ENCODE measurements around the gene BDKRB2. TPM values are rescaled to one million over a fixed set of nuclear protein-coding genes. Genes with fewer than 3 reads are reported as not detected.

The BDKRB2 gene
- total RNA-seq, 1 donor from 2014 or later: 7.9 TPM

DNA sequence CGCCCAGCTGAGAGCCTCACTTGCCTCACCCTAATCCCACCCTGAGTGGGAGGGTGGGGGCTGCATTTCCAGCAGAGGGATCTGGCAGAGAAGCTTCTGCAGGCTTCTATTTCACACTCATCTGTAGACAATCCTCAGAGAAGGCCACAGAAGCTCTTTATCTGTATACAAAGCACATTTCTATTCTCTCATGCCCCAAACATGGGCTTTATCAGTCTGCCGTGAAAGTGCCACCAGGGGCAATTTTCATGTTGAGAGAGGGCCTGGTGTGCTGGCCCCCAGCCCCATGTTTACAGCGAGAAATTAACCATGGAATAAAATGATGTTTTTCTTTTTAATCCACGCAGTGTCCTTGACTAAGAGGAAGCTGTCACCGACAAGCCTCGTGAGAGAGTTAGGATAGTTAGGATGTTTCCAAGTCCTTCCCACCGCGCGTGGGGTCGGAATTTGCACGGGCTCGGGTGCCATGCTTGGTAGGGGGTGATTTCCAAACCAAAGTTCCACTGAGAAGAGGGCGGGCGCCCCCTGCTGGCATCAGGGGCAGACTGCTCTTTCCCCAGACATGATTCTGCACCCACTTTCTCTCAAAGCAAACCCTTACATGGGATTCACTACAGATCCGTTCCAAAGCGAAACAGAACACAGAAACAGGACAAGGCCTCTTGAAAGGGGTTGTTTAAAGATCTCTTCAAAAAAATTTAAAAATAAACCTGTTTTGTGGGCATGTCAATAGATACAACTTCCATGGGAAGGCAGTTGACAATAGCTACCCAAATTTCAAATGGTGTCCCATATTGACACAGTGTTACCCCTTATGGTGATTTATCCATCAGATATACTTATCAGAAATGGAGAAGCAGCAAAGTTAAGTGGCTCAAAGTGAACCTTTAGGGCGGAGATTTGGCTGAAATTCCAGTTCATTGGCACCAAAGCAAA is 70.8 kb downstream of the BDKRB2 start:
- peak in 1 of 2 donors; percentile 73 for DNase-seq (ENCODE audit: low spot score in 2 of 2)

GRCh38 chr14:96277890-96278289 is 73.3 kb downstream of the BDKRB2 start:
- H3K27me3 ChIP-seq: no peaks in the 10 kb centered on the region
- H3K9me3 ChIP-seq: peaks cover 12% of the 10 kb centered on the region in 2 donors
- intact Hi-C loops (cut with DNase I): loop anchor here (5.0 kb wide), 1 partner anchor 716 kb away; no protein-coding TSS in a partner anchor
- H3K4me1 ChIP-seq: no peaks in the 10 kb centered on the region
- DNase-seq (ENCODE audit: low spot score in 2 of 2): no peak
- TF ChIP-seq, protein P1, sequence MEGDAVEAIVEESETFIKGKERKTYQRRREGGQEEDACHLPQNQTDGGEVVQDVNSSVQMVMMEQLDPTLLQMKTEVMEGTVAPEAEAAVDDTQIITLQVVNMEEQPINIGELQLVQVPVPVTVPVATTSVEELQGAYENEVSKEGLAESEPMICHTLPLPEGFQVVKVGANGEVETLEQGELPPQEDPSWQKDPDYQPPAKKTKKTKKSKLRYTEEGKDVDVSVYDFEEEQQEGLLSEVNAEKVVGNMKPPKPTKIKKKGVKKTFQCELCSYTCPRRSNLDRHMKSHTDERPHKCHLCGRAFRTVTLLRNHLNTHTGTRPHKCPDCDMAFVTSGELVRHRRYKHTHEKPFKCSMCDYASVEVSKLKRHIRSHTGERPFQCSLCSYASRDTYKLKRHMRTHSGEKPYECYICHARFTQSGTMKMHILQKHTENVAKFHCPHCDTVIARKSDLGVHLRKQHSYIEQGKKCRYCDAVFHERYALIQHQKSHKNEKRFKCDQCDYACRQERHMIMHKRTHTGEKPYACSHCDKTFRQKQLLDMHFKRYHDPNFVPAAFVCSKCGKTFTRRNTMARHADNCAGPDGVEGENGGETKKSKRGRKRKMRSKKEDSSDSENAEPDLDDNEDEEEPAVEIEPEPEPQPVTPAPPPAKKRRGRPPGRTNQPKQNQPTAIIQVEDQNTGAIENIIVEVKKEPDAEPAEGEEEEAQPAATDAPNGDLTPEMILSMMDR (IDR thresholded peaks at IDR 0.05): no peak
- no peak overlapping the region for H3K4me3 ChIP-seq
- H3K36me3 ChIP-seq: peaks cover 0 to 16% of the 10 kb centered on the region in 2 donors
- H3K27ac ChIP-seq: no peak overlapping the region

More for the DNA sequence above, 70.8 kb downstream of the BDKRB2 start:
- intact Hi-C loops (cut with DNase I): loop anchor here (2.0 to 5.0 kb wide), 3 partner anchors 179 to 713 kb away; no protein-coding TSS in a partner anchor
- H3K4me1 ChIP-seq: no peaks in the 10 kb centered on the region
- H3K36me3 ChIP-seq: peaks cover 0 to 7% of the 10 kb centered on the region in 2 donors
- H3K9me3 ChIP-seq: peaks cover 12% of the 10 kb centered on the region in 2 donors
- no peak overlapping the region for H3K27ac ChIP-seq
- no peak overlapping the region for H3K4me3 ChIP-seq
- TF ChIP-seq, protein P1 (IDR thresholded peaks at IDR 0.05): peak; percentile 62 to 90 (median 71)
- H3K27me3 ChIP-seq: no peaks in the 10 kb centered on the region

GRCh38 chr14:96279564-96279963 is 74.9 kb downstream of the BDKRB2 start:
- no peak overlapping the region for H3K27ac ChIP-seq
- intact Hi-C loops (cut with DNase I): loop anchor here (5.0 kb wide), 1 partner anchor 717 kb away; no protein-coding TSS in a partner anchor
- TF ChIP-seq, protein P1 (IDR thresholded peaks at IDR 0.05): no peak

GRCh38 chr14:96280104-96280503 is 75.5 kb downstream of the BDKRB2 start:
- Histone ChIP-seq H3K9me3 (peaks cover 12% of the 10 kb centered on the region in 2 donors), H3K4me1 (no peaks in the 10 kb centered on the region), H3K36me3 (peaks cover 5 to 30% of the 10 kb centered on the region in 2 donors), H3K27me3 (no peaks in the 10 kb centered on the region), H3K27ac (no peak overlapping the region), H3K4me3 (no peak overlapping the region)
- intact Hi-C loops (cut with DNase I): no loop called here
- TF ChIP-seq, protein P1 (IDR thresholded peaks at IDR 0.05): no peak
- DNase-seq (ENCODE audit: low spot score in 2 of 2): no peak

More at GRCh38 chr14:96279564-96279963, 74.9 kb downstream of the BDKRB2 start:
- no peaks in the 10 kb centered on the region for H3K4me1 ChIP-seq
- no peak for DNase-seq (ENCODE audit: low spot score in 2 of 2)
- no peaks in the 10 kb centered on the region for H3K27me3 ChIP-seq
- peaks cover 5 to 27% of the 10 kb centered on the region in 2 donors for H3K36me3 ChIP-seq
- no peak overlapping the region for H3K4me3 ChIP-seq
- peaks cover 12% of the 10 kb centered on the region in 2 donors for H3K9me3 ChIP-seq

DNA sequence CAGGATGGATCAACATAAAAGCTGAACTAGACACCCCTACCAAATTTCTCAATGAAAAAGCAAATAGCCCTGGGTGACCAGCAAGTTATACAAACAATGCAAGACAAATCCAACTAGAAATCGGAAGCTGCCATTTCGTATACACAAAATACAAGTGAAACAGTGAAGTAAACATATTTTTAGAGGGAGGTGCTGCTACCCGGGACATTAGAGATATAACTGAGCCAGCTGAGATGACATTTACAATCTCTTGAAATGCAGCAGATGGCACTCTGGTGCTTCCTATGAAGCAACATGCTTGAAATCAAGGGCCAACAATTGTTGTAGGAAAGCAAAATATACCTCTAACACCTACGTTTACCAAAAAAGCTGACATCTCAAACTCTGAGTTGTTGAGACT is 76.8 kb downstream of the BDKRB2 start:
- no peaks in the 10 kb centered on the region for H3K27me3 ChIP-seq
- H3K4me3 ChIP-seq: no peak overlapping the region
- intact Hi-C loops (cut with DNase I): no loop called here
- H3K36me3 ChIP-seq: peaks cover 14 to 38% of the 10 kb centered on the region in 2 donors
- H3K4me1 ChIP-seq: no peaks in the 10 kb centered on the region
- TF ChIP-seq, protein P1 (IDR thresholded peaks at IDR 0.05): no peak
- no peak overlapping the region for H3K27ac ChIP-seq
- peaks cover 12% of the 10 kb centered on the region in 2 donors for H3K9me3 ChIP-seq
- no peak for DNase-seq (ENCODE audit: low spot score in 2 of 2)
